PFSK-1 (cell line): Measurements from ENCODE around the gene KLHDC1.

Experiments used
- FOXP2 ChIP-seq: optimal IDR thresholded peaks from 2 replicates; pipeline ENCODE3; 2011; ENCODE audit warnings: borderline replicate concordance, control low read depth, inconsistent platforms; ENCODE audit not compliant: insufficient read depth; ENCODE audit errors: extremely low read length, extremely low read depth
- POLR2AphosphoS5 ChIP-seq: IDR thresholded peaks from 2 replicates; pipeline ENCODE4 v1.6.1; 2012; ENCODE audit warnings: low read depth, mild to moderate bottlenecking, control low read depth, low read length, moderate library complexity
- REST ChIP-seq, 2 experiments: IDR thresholded peaks; 2 replicates each; pipeline versions ENCODE4 v1.6.1 to v1.8.0; 2011 to 2012; ENCODE audit warnings: low read depth in 2 of 2, low read length in 2 of 2, control low read depth in 1 of 2, inconsistent platforms in 1 of 2, mild to moderate bottlenecking in 1 of 2, moderate library complexity in 1 of 2; ENCODE audit not compliant: insufficient read depth in 1 of 2
- SIN3A ChIP-seq: IDR thresholded peaks from 2 replicates; pipeline ENCODE4 v1.6.1; 2012; ENCODE audit warnings: mild to moderate bottlenecking, low read length, moderate library complexity, borderline replicate concordance; ENCODE audit not compliant: insufficient read depth
- TAF1 ChIP-seq: IDR thresholded peaks from 2 replicates; pipeline ENCODE4 v1.6.1; 2012; ENCODE audit warnings: low read length, control low read depth, borderline replicate concordance; ENCODE audit not compliant: insufficient read depth

The KLHDC1 gene

GRCh38 chr14:49792618-49793017, 99.7 kb downstream of the KLHDC1 start:
- TF ChIP-seq REST (IDR thresholded peaks at IDR 0.05; ENCODE audit: insufficient read depth in 1 of 2, low read depth in 2 of 2, low read length in 2 of 2) (no peak), FOXP2 (no peak), TAF1 (no peak), SIN3A (no peak), POLR2AphosphoS5 (no peak)

GRCh38 chr14:49796025-49796424, 103.1 kb downstream of the KLHDC1 start:
- TF ChIP-seq FOXP2, result no peak
- TF ChIP-seq REST (IDR thresholded peaks at IDR 0.05; ENCODE audit: insufficient read depth in 1 of 2, low read depth in 2 of 2, low read length in 2 of 2), result no peak
- no peak for TF ChIP-seq POLR2AphosphoS5
- no peak for TF ChIP-seq TAF1
- no peak for TF ChIP-seq SIN3A
